ENCODE results near the gene CCDC146. TPM values are rescaled to one million over a fixed set of nuclear protein-coding genes. Genes with fewer than 3 reads are reported as not detected.

The CCDC146 gene
- total RNA-seq, 1 experiment from 2014 or later: 2.2 TPM

GRCh38 chr7:77306231-77307067 is 184.0 kb downstream of the CCDC146 start:
- Histone ChIP-seq H3K36me3 (ENCODE audit: insufficient read depth, low read length, poor library complexity, severe bottlenecking) (no peaks in the 10 kb centered on the region), H3K4me3 (ENCODE audit: low read depth, low read length, poor library complexity, severe bottlenecking) (no peak overlapping the region), H3K9me3 (ENCODE audit: low read depth, low read length, poor library complexity, severe bottlenecking) (no peaks in the 10 kb centered on the region), H3K27ac (ENCODE audit: low read depth, low read length, poor library complexity, severe bottlenecking) (peak overlapping the region; percentile 16), H3K4me1 (ENCODE audit: insufficient read depth, low read length, poor library complexity, severe bottlenecking) (no peaks in the 10 kb centered on the region), H3K27me3 (replicated peaks; ENCODE audit: insufficient read depth, low read depth, low read length, poor library complexity) (no peaks in the 10 kb centered on the region)
- TF ChIP-seq EZH2 (IDR thresholded peaks at IDR 0.05; ENCODE audit: borderline replicate concordance, low read depth, low read length, poor library complexity, severe bottlenecking) (no peak), CTCF (conservative IDR thresholded peaks at IDR 0.05; ENCODE audit: low read depth, low read length) (no peak)
- DNase-seq (ENCODE audit: low spot score): no peak
- intact Hi-C loops (cut with micrococcal nuclease; ENCODE audit: unreplicated experiment): no loop called here
- ChIA-PET CTCF (no interaction called here), POLR2A (ENCODE audit: low non-redundant PET) (no interaction called here)
- BruUV-seq (replicated peaks): no TSS peak

- intact Hi-C loops (cut with micrococcal nuclease; ENCODE audit: unreplicated experiment): no loop called here
- Histone ChIP-seq H3K4me1 (ENCODE audit: insufficient read depth, low read length, poor library complexity, severe bottlenecking) (no peaks in the 10 kb centered on the region), H3K36me3 (ENCODE audit: insufficient read depth, low read length, poor library complexity, severe bottlenecking) (no peaks in the 10 kb centered on the region), H3K4me3 (ENCODE audit: low read depth, low read length, poor library complexity, severe bottlenecking) (no peak overlapping the region), H3K27me3 (replicated peaks; ENCODE audit: insufficient read depth, low read depth, low read length, poor library complexity) (no peaks in the 10 kb centered on the region), H3K27ac (ENCODE audit: low read depth, low read length, poor library complexity, severe bottlenecking) (no peak overlapping the region), H3K9me3 (ENCODE audit: low read depth, low read length, poor library complexity, severe bottlenecking) (no peaks in the 10 kb centered on the region)
- CTCF ChIA-PET: no interaction called here
- no peak for TF ChIP-seq CTCF (conservative IDR thresholded peaks at IDR 0.05; ENCODE audit: low read depth, low read length)
- no peak for TF ChIP-seq EZH2 (IDR thresholded peaks at IDR 0.05; ENCODE audit: borderline replicate concordance, low read depth, low read length, poor library complexity, severe bottlenecking)
- POLR2A ChIA-PET (ENCODE audit: low non-redundant PET): no interaction called here
- no peak for DNase-seq (ENCODE audit: low spot score)
- no TSS peak for BruUV-seq (replicated peaks)
Measured at GRCh38 chr7:77308792-77309191, 186.4 kb downstream of the CCDC146 start.

GRCh38 chr7:77309714-77310220 is 187.4 kb downstream of the CCDC146 start:
- no peaks in the 10 kb centered on the region for H3K4me1 ChIP-seq (ENCODE audit: insufficient read depth, low read length, poor library complexity, severe bottlenecking)
- ChIA-PET CTCF (no interaction called here), POLR2A (ENCODE audit: low non-redundant PET) (no interaction called here)
- no peak overlapping the region for H3K4me3 ChIP-seq (ENCODE audit: low read depth, low read length, poor library complexity, severe bottlenecking)
- no peaks in the 10 kb centered on the region for H3K36me3 ChIP-seq (ENCODE audit: insufficient read depth, low read length, poor library complexity, severe bottlenecking)
- H3K27me3 ChIP-seq (replicated peaks; ENCODE audit: insufficient read depth, low read depth, low read length, poor library complexity): no peaks in the 10 kb centered on the region
- DNase-seq (ENCODE audit: low spot score): no peak
- H3K9me3 ChIP-seq (ENCODE audit: low read depth, low read length, poor library complexity, severe bottlenecking): no peaks in the 10 kb centered on the region
- TF ChIP-seq CTCF (conservative IDR thresholded peaks at IDR 0.05; ENCODE audit: low read depth, low read length): no peak
- no peak overlapping the region for H3K27ac ChIP-seq (ENCODE audit: low read depth, low read length, poor library complexity, severe bottlenecking)
- intact Hi-C loops (cut with micrococcal nuclease; ENCODE audit: unreplicated experiment): no loop called here
- BruUV-seq (replicated peaks): no TSS peak

Measured in A673 (cell line).